NT2/D1 (cell line): Measurements from ENCODE around the gene GPC6.

Experiments used
- SUZ12 ChIP-seq: IDR thresholded peaks from 2 replicates; pipeline ENCODE4 v1.6.1; 2011; ENCODE audit not compliant: insufficient read length, insufficient read depth; ENCODE audit errors: extremely low read depth
- YY1 ChIP-seq: IDR thresholded peaks from 2 replicates; pipeline ENCODE4 v1.6.1; 2011; ENCODE audit not compliant: insufficient read length, insufficient read depth

- TF ChIP-seq YY1 (no peak), SUZ12 (no peak)
Measured at GRCh38 chr13:93244918-93245280, 18.3 kb downstream of the GPC6 start.
